Hematopoietic multipotent progenitor cell treated with erythropoietin and hydrocortisone succinate and interleukin-3 and kit ligand, for 8 days (in vitro differentiated cells): ENCODE measurements around the gene CACNA2D3.

Experiments
- DNase-seq: peaks from one replicate; pipeline ENCODE4 v3.0.0-alpha.2; 2015

Gene CACNA2D3

GRCh38 chr3:54713455-54713854, 591.1 kb downstream of the CACNA2D3 start:
- no peak for DNase-seq

- no peak for DNase-seq
These were observed 591.7 kb downstream of the CACNA2D3 start for GRCh38 chr3:54714035-54714434.

GRCh38 chr3:54717506-54717905, 595.2 kb downstream of the CACNA2D3 start:
- no peak for DNase-seq

- no peak for DNase-seq
These were observed 597.6 kb downstream of the CACNA2D3 start for GRCh38 chr3:54719914-54720313.

GRCh38 chr3:54720604-54721003, 598.3 kb downstream of the CACNA2D3 start:
- DNase-seq, result no peak

- DNase-seq, result no peak
These were observed 609.5 kb downstream of the CACNA2D3 start for GRCh38 chr3:54731732-54732445.

GRCh38 chr3:54733106-54734006, 611.0 kb downstream of the CACNA2D3 start:
- no peak for DNase-seq

- no peak for DNase-seq
These were observed 614.1 kb downstream of the CACNA2D3 start for GRCh38 chr3:54736459-54736858.

GRCh38 chr3:54743755-54744154, 621.4 kb downstream of the CACNA2D3 start:
- no peak for DNase-seq

GRCh38 chr3:54744291-54744690, 621.9 kb downstream of the CACNA2D3 start:
- no peak for DNase-seq

- no peak for DNase-seq
These were observed 623.5 kb downstream of the CACNA2D3 start for GRCh38 chr3:54745843-54746242.

- DNase-seq, result no peak
These were observed 624.4 kb downstream of the CACNA2D3 start for GRCh38 chr3:54746722-54747121.

GRCh38 chr3:54755756-54756155, 633.4 kb downstream of the CACNA2D3 start:
- DNase-seq, result no peak

- no peak for DNase-seq
These were observed 634.0 kb downstream of the CACNA2D3 start for GRCh38 chr3:54756330-54756731.

- DNase-seq, result no peak
These were observed 636.1 kb downstream of the CACNA2D3 start for GRCh38 chr3:54758461-54758860.

- no peak for DNase-seq
These were observed 636.8 kb downstream of the CACNA2D3 start for GRCh38 chr3:54759166-54759565.

GRCh38 chr3:54760201-54760600, 637.8 kb downstream of the CACNA2D3 start:
- no peak for DNase-seq

- DNase-seq, result no peak
These were observed 639.3 kb downstream of the CACNA2D3 start for GRCh38 chr3:54761637-54762036.

- no peak for DNase-seq
These were observed 642.6 kb downstream of the CACNA2D3 start for GRCh38 chr3:54764911-54765310.

GRCh38 chr3:54771050-54771449, 648.7 kb downstream of the CACNA2D3 start:
- no peak for DNase-seq

GRCh38 chr3:54772051-54772450, 649.7 kb downstream of the CACNA2D3 start:
- no peak for DNase-seq

GRCh38 chr3:54772746-54773145, 650.4 kb downstream of the CACNA2D3 start:
- DNase-seq, result no peak

GRCh38 chr3:54773271-54773670, 650.9 kb downstream of the CACNA2D3 start:
- no peak for DNase-seq

GRCh38 chr3:54776601-54777000, 654.2 kb downstream of the CACNA2D3 start:
- DNase-seq, result no peak
